NCI-H2081 treated with DMSO at 0.1 percent for 48 hours (cell line): ENCODE results near the gene CDH13.

Source experiments
- DNase-seq: peaks from one replicate; lab custom pipeline; 2025; lab: John Stamatoyannopoulos, UW

The CDH13 gene

GRCh38 chr16:83307594-83307992, 680.8 kb downstream of the CDH13 start:
- no peak for DNase-seq

GRCh38 chr16:83308414-83308813, 681.6 kb downstream of the CDH13 start:
- no peak for DNase-seq

GRCh38 chr16:83310816-83311215, 684.0 kb downstream of the CDH13 start:
- DNase-seq, result no peak

GRCh38 chr16:83312015-83312717, 685.4 kb downstream of the CDH13 start:
- DNase-seq, result no peak

GRCh38 chr16:83312718-83313245, 686.0 kb downstream of the CDH13 start:
- DNase-seq, result no peak

GRCh38 chr16:83315271-83315670, 688.5 kb downstream of the CDH13 start:
- DNase-seq, result no peak

GRCh38 chr16:83316458-83316857, 689.7 kb downstream of the CDH13 start:
- no peak for DNase-seq

- DNase-seq, result no peak
These were observed 691.6 kb downstream of the CDH13 start for GRCh38 chr16:83318390-83318789.

- DNase-seq, result no peak
These were observed 702.2 kb downstream of the CDH13 start for GRCh38 chr16:83328936-83329335.

GRCh38 chr16:83329441-83329840, 702.7 kb downstream of the CDH13 start:
- DNase-seq, result no peak

- no peak for DNase-seq
These were observed 703.5 kb downstream of the CDH13 start for GRCh38 chr16:83330251-83330650.

GRCh38 chr16:83335076-83335475, 708.3 kb downstream of the CDH13 start:
- DNase-seq, result no peak

- DNase-seq, result no peak
These were observed 709.8 kb downstream of the CDH13 start for GRCh38 chr16:83336603-83337002.

- DNase-seq, result no peak
These were observed 711.4 kb downstream of the CDH13 start for GRCh38 chr16:83338138-83338537.

GRCh38 chr16:83338941-83339340, 712.2 kb downstream of the CDH13 start:
- no peak for DNase-seq

GRCh38 chr16:83343935-83344366, 717.2 kb downstream of the CDH13 start:
- DNase-seq, result no peak

GRCh38 chr16:83345846-83346640, 719.3 kb downstream of the CDH13 start:
- DNase-seq, result no peak

- DNase-seq, result no peak
These were observed 722.2 kb downstream of the CDH13 start for GRCh38 chr16:83348991-83349390.

GRCh38 chr16:83350481-83350880, 723.7 kb downstream of the CDH13 start:
- DNase-seq, result no peak

GRCh38 chr16:83351846-83352245, 725.1 kb downstream of the CDH13 start:
- DNase-seq, result no peak

- DNase-seq, result no peak
These were observed 726.5 kb downstream of the CDH13 start for GRCh38 chr16:83353241-83353640.

- DNase-seq, result no peak
These were observed 727.2 kb downstream of the CDH13 start for GRCh38 chr16:83354015-83354414.

- DNase-seq, result no peak
These were observed 728.9 kb downstream of the CDH13 start for GRCh38 chr16:83355570-83356218.
